GM12891 (cell line): ENCODE measurements around the gene PPA2.

Experiments
- DNase-seq: peaks from one replicate; pipeline ENCODE4 v3.0.0; 2011; ENCODE audit warnings: low spot score; ENCODE audit not compliant: insufficient read length
- FAIRE-seq: peaks from 2 replicates; lab custom pipeline; 2011; peaks lifted over from hg19 to GRCh38; lab: Jason Lieb, UNC
- PAX5 ChIP-seq: IDR thresholded peaks from 2 replicates; pipeline ENCODE4 v1.6.1; 2011; ENCODE audit warnings: low read length, moderate library complexity, mild to moderate bottlenecking; ENCODE audit not compliant: insufficient read depth, severe bottlenecking
- POLR2A ChIP-seq: IDR thresholded peaks from 2 replicates; pipeline ENCODE4 v1.6.1; 2011; ENCODE audit warnings: low read depth, low read length, control low read depth
- POLR2AphosphoS5 ChIP-seq: IDR thresholded peaks from 2 replicates; pipeline ENCODE4 v1.6.1; 2011; ENCODE audit warnings: low read depth, low read length, control low read depth
- POU2F2 ChIP-seq: IDR thresholded peaks from 2 replicates; pipeline ENCODE4 v1.6.1; 2011; ENCODE audit warnings: low read depth, mild to moderate bottlenecking, control low read depth, low read length, moderate library complexity
- SPI1 ChIP-seq: IDR thresholded peaks from 2 replicates; pipeline ENCODE4 v1.6.1; 2011; ENCODE audit warnings: low read depth, low read length, control low read depth
- TAF1 ChIP-seq: IDR thresholded peaks from 2 replicates; pipeline ENCODE4 v1.6.1; 2011; ENCODE audit warnings: low read depth, low read length, control low read depth

PPA2 gene

GRCh38 chr4:105343146-105343931 is 130.5 kb downstream of the PPA2 start:
- no peak for FAIRE-seq
- TF ChIP-seq POLR2AphosphoS5 = no peak
- no peak for TF ChIP-seq PAX5
- TF ChIP-seq SPI1 = no peak
- no peak for TF ChIP-seq POU2F2
- TF ChIP-seq POLR2A = no peak
- TF ChIP-seq TAF1 = no peak
- DNase-seq = no peak

DNA sequence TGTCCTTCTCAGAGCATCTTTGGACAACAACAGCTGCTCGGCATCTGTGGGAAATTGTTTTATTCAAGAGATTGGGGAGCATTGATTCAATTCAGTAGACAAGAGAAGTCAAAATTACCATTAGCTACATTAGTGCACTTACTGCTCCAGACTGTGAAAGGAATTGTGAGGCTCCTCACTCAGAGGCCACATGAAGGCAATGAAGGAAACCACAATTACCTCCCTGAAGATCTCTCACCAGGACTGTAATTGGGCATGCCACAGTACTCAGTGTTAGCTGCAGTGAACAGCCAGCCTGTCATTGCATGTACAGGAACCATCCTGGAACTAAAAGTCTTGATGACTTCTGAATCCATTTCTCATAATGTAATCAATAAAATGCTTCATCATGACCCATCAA is 144.8 kb downstream of the PPA2 start:
- no peak for TF ChIP-seq PAX5
- no peak for TF ChIP-seq POU2F2
- no peak for TF ChIP-seq SPI1
- no peak for TF ChIP-seq TAF1
- no peak for TF ChIP-seq POLR2AphosphoS5
- no peak for TF ChIP-seq POLR2A
- DNase-seq (no peak), FAIRE-seq (no peak)

DNA sequence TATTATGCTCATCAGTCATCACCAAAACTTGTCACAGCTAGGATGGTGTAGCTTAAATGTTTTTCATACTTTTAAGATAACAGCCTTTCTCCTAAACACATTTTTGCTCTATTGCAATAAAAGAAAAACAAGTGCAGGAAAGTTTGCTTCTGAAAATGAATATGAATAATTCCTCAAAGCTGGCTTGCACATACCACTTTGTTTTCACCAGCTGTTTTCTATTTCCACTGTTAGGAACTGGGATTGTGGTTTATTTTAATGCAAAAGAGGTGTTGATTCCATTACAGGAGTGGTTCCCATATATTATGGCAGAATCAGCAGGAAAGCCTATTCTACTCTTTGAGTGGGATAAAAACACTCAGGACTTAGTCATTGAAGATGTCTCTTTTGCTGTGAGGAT is 145.9 kb downstream of the PPA2 start:
- TF ChIP-seq SPI1 = no peak
- TF ChIP-seq PAX5 = no peak
- TF ChIP-seq POU2F2 = no peak
- no peak for TF ChIP-seq POLR2AphosphoS5
- TF ChIP-seq POLR2A = no peak
- TF ChIP-seq TAF1 = no peak
- FAIRE-seq = no peak
- DNase-seq = no peak

- TF ChIP-seq PAX5 (no peak), SPI1 (no peak), POU2F2 (no peak), POLR2A (no peak), POLR2AphosphoS5 (no peak), TAF1 (no peak)
- no peak for DNase-seq
- FAIRE-seq = no peak
Measured at GRCh38 chr4:105327222-105327621, 146.6 kb downstream of the PPA2 start.
